DMS153 (cell line): ENCODE measurements around the gene GMPPA.

Experiments
- DNase-seq: peaks from one replicate; lab custom pipeline; 2025; lab: John Stamatoyannopoulos, UW

The GMPPA gene

GRCh38 chr2:219540784-219541504 is 42.3 kb downstream of the GMPPA start:
- DNase-seq: no peak

GRCh38 chr2:219541611-219542180 is 43.0 kb downstream of the GMPPA start:
- peak; percentile 71 for DNase-seq

- no peak for DNase-seq
These were observed 44.4 kb downstream of the GMPPA start for GRCh38 chr2:219542931-219543595.

- DNase-seq: peak; percentile 98
These were observed 45.1 kb downstream of the GMPPA start, which contains the start of the genes CHPF and TMEM198 for GRCh38 chr2:219543596-219544358. Gene CHPF, minus strand, starts transcription at chr2:219543809. Its CDS starts 271 bp downstream, at chr2:219543538. Gene TMEM198, plus strand, starts transcription at chr2:219544028. Its CDS starts 700 bp downstream, at chr2:219544728.

- DNase-seq: no peak
These were observed 45.9 kb downstream of the GMPPA start for GRCh38 chr2:219544567-219544966.

- DNase-seq: no peak
These were observed 46.7 kb downstream of the GMPPA start for GRCh38 chr2:219545295-219545942.

- DNase-seq: no peak
These were observed 47.3 kb downstream of the GMPPA start for GRCh38 chr2:219545943-219546352.

- DNase-seq: no peak
These were observed 48.9 kb downstream of the GMPPA start for GRCh38 chr2:219547621-219548020.

GRCh38 chr2:219548990-219549389 is 50.3 kb downstream of the GMPPA start:
- no peak for DNase-seq

- no peak for DNase-seq
These were observed 50.9 kb downstream of the GMPPA start for GRCh38 chr2:219549619-219550018.

GRCh38 chr2:219551441-219552381 is 53.0 kb downstream of the GMPPA start:
- peak; percentile 43 for DNase-seq

- DNase-seq: peak; percentile 74
These were observed 53.9 kb downstream of the GMPPA start for GRCh38 chr2:219552382-219553167.

GRCh38 chr2:219553168-219553417 is 54.4 kb downstream of the GMPPA start:
- DNase-seq: no peak

GRCh38 chr2:219553463-219553963 is 54.8 kb downstream of the GMPPA start:
- no peak for DNase-seq

GRCh38 chr2:219554350-219554749 is 55.7 kb downstream of the GMPPA start:
- no peak for DNase-seq

GRCh38 chr2:219555956-219556355 is 57.3 kb downstream of the GMPPA start:
- DNase-seq: no peak

GRCh38 chr2:219556413-219556812 is 57.7 kb downstream of the GMPPA start:
- DNase-seq: no peak
